GM23338 (cell line): ENCODE results near the gene NBAS. TPM values are rescaled to one million over a fixed set of nuclear protein-coding genes. Genes with fewer than 3 reads are reported as not detected.

Experiments used
- ATAC-seq: fragments of 200-7000 bp; cut with Tn5 transposase; 3 replicates; pipeline ENCODE4 v1.9.1; 2020
- DNase-seq: peaks from one replicate; pipeline ENCODE4 v3.0.0-alpha.2; 2015; ENCODE audit warnings: low spot score
- H2AFZ ChIP-seq: fragments of 200-600 bp; sonication (generic); 2 replicates; pipeline ENCODE4 v1.8.0; 2016; ENCODE audit warnings: antibody characterized with exemption, mild to moderate bottlenecking, moderate library complexity
- H3F3A ChIP-seq: fragments of 200-600 bp; sonication (generic); replicated peaks from 2 replicates; pipeline ENCODE4 v1.8.0; 2017; ENCODE audit warnings: antibody characterized with exemption, mixed run types, low read depth
- H3K27ac ChIP-seq: fragments of 200-600 bp; sonication (generic); 2 replicates; pipeline ENCODE4 v1.6.1; 2016; ENCODE audit warnings: low read depth
- H3K27me3 ChIP-seq: fragments of 200-600 bp; sonication (generic); 2 replicates; pipeline ENCODE4 v1.8.0; 2016; ENCODE audit warnings: mild to moderate bottlenecking, mixed run types, moderate library complexity; ENCODE audit not compliant: insufficient read depth
- H3K36me3 ChIP-seq: fragments of 200-600 bp; sonication (generic); 2 replicates; pipeline ENCODE4 v1.8.0; 2016; ENCODE audit warnings: mild to moderate bottlenecking; ENCODE audit not compliant: insufficient read depth
- H3K4me1 ChIP-seq: fragments of 200-600 bp; sonication (generic); 2 replicates; pipeline ENCODE4 v1.8.0; 2016; ENCODE audit warnings: mild to moderate bottlenecking, moderate library complexity; ENCODE audit not compliant: insufficient read depth
- H3K4me2 ChIP-seq: fragments of 200-600 bp; sonication (generic); 2 replicates; pipeline ENCODE4 v1.7.1; 2017; ENCODE audit warnings: mixed run types
- H3K4me3 ChIP-seq: fragments of 200-600 bp; sonication (generic); 2 replicates; pipeline ENCODE4 v1.6.1; 2016; ENCODE audit warnings: mixed run types
- H3K79me2 ChIP-seq: fragments of 200-600 bp; sonication (generic); replicated peaks from 2 replicates; pipeline ENCODE4 v1.8.0; 2017; ENCODE audit warnings: mild to moderate bottlenecking; ENCODE audit not compliant: insufficient read depth
- H3K9me2 ChIP-seq: fragments of 200-600 bp; sonication (generic); 2 replicates; pipeline ENCODE4 v1.8.0; 2017; ENCODE audit not compliant: insufficient read depth
- H4K20me1 ChIP-seq: fragments of 200-600 bp; sonication (generic); replicated peaks from 2 replicates; pipeline ENCODE4 v1.8.0; 2017; ENCODE audit warnings: mild to moderate bottlenecking; ENCODE audit not compliant: insufficient read depth
- H3K27ac Mint-ChIP-seq: 2 replicates; pipeline ENCODE4 v1.8.0; 2020; ENCODE audit warnings: inconsistent platforms, mild to moderate bottlenecking, moderate library complexity, mixed read lengths
- H3K27me3 Mint-ChIP-seq: 3 replicates; pipeline ENCODE4 v1.8.0; 2022; ENCODE audit warnings: low read depth, mild to moderate bottlenecking, moderate library complexity, mixed read lengths, inconsistent platforms; ENCODE audit not compliant: insufficient read depth, poor library complexity
- H3K36me3 Mint-ChIP-seq: 3 replicates; pipeline ENCODE4 v1.8.0; 2021; ENCODE audit warnings: low read depth, mild to moderate bottlenecking, inconsistent platforms, moderate library complexity, mixed read lengths
- H3K4me1 Mint-ChIP-seq: 3 replicates; pipeline ENCODE4 v1.8.0; 2020; ENCODE audit warnings: mild to moderate bottlenecking, inconsistent platforms, mixed read lengths
- H3K4me3 Mint-ChIP-seq: 3 replicates; pipeline ENCODE4 v1.8.0; 2021; ENCODE audit warnings: moderate library complexity, mild to moderate bottlenecking, inconsistent platforms, mixed read lengths
- H3K9me3 Mint-ChIP-seq: 3 replicates; pipeline ENCODE4 v1.8.0; 2020; ENCODE audit warnings: moderate library complexity, mild to moderate bottlenecking, inconsistent platforms, mixed read lengths
- ETS1 ChIP-seq: IDR thresholded peaks from 2 replicates; pipeline ENCODE4 v1.6.1; 2016; ENCODE audit warnings: antibody characterized with exemption
- EZH2 ChIP-seq: fragments of 200-600 bp; sonication (generic); IDR thresholded peaks from one replicate; pipeline ENCODE4 v1.8.0; 2017; ENCODE audit warnings: antibody characterized with exemption, mild to moderate bottlenecking, low read depth; ENCODE audit not compliant: unreplicated experiment
- EZH2phosphoT487 ChIP-seq: fragments of 200-600 bp; sonication (generic); IDR thresholded peaks from one replicate; pipeline ENCODE4 v1.8.1; 2018; ENCODE audit warnings: antibody characterized with exemption; ENCODE audit not compliant: unreplicated experiment
- JUNB ChIP-seq: IDR thresholded peaks from one replicate; pipeline ENCODE4 v1.6.1; 2016; ENCODE audit warnings: antibody characterized with exemption; ENCODE audit not compliant: unreplicated experiment
- POLR2AphosphoS5 ChIP-seq: IDR thresholded peaks from 2 replicates; pipeline ENCODE4 v1.6.1; 2016; ENCODE audit warnings: antibody characterized with exemption, low read depth
- STAT1 ChIP-seq: IDR thresholded peaks from one replicate; pipeline ENCODE4 v1.6.1; 2016; ENCODE audit warnings: antibody characterized with exemption; ENCODE audit not compliant: unreplicated experiment
- ZNF114 ChIP-seq: fragments of 250-450 bp; sonication (Bioruptor Pico); IDR thresholded peaks from 2 replicates; pipeline ENCODE4 v1.5.0; 2020; ENCODE audit warnings: mild to moderate bottlenecking, moderate library complexity
- ZNF331 ChIP-seq: fragments of 250-450 bp; sonication (Bioruptor Pico); IDR thresholded peaks from 2 replicates; pipeline ENCODE4 v1.5.0; 2020; ENCODE audit warnings: low read depth, mild to moderate bottlenecking, moderate library complexity
- ZNF462 ChIP-seq: fragments of 250-450 bp; sonication (Bioruptor Pico); IDR thresholded peaks from 2 replicates; pipeline ENCODE4 v1.5.0; 2020; ENCODE audit warnings: mild to moderate bottlenecking, moderate library complexity
- polyA plus RNA-seq: library from polyadenylated mRNA; unstranded; fragments of >200 nt; fragmentation: Nextera tagmentation; extraction: Ambion mirVana; gene quantifications from 2 replicates; pipeline ENCODE4 v1.2.1, GENCODE V29; 2016
- total RNA-seq: library from RNA; depleted of rRNA; stranded (reverse); fragments of >200 nt; shearing (Covaris generic); gene quantifications from 2 replicates; pipeline ENCODE4 v1.2.3, GENCODE V29; 2014

Gene NBAS
- total and polyA plus RNA-seq, 2 experiments from 2014 or later: 24.8 to 38.9 TPM

DNA sequence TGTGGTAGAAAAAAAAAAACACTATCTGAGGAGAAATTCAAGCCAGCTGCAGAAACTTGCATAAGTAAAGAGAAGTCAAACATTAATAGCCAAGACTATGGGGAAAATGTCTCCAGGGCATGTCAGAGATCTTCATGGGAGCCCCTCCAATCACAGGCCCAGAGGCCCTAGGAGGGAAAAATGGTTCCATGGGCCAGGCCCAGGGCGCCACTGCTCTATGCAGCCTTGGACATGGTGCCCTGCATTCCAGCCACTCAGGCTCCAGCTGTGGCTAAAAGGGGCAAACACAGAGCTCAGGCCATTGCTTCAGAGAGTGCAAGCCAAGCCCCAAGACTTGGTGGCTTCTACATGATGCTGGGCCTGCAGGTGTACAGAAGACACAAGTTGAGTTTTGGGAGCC lies 354.7 kb downstream of the NBAS start (continued):
- TF ChIP-seq ZNF462 (CRISPR knock-in tag): no peak
- TF ChIP-seq EZH2: no peak

DNA sequence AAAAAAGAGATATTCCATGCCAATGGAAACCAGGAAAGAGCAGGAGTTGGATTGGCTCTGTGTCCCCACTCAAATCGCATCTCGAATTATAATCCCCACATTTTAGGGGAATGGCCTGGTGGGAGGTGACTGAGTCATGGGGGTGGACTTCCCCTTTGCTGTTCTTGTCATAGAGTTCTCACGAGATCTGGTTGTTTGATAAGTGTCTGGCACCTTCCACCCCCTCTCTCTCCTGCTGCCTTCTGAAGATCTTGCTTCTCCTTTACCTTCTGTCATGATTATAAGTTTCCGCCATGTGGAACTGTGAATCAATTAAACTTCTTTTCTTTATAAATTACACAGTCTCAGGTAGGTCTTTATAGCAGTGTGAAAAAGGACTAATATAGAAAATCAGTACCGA lies 355.6 kb downstream of the NBAS start:
- H3K27ac Mint-ChIP-seq: no peak overlapping the region
- Histone ChIP-seq H2AFZ (no peak overlapping the region), H3K9me2 (peaks cover 4% of the 10 kb centered on the region), H3K79me2 (no peaks in the 10 kb centered on the region), H3K4me2 (no peak overlapping the region), H3F3A (no peaks in the 10 kb centered on the region), H3K27me3 (no peaks in the 10 kb centered on the region), H4K20me1 (no peaks in the 10 kb centered on the region), H3K36me3 (no peaks in the 10 kb centered on the region), H3K4me1 (peaks cover 7% of the 10 kb centered on the region), H3K27ac (no peak overlapping the region), H3K4me3 (no peak overlapping the region)
- no peaks in the 10 kb centered on the region for H3K27me3 Mint-ChIP-seq
- peaks cover 19% of the 10 kb centered on the region; the same call in 2 of the 3 replicates for H3K36me3 Mint-ChIP-seq
- H3K4me3 Mint-ChIP-seq: no peak overlapping the region
- no peak for DNase-seq
- no peaks in the 10 kb centered on the region; the same call in 2 of the 3 replicates for H3K4me1 Mint-ChIP-seq
- H3K9me3 Mint-ChIP-seq: no peaks in the 10 kb centered on the region; the same call in 1 of the 3 replicates
- ATAC-seq: no peak
- no peak for TF ChIP-seq POLR2AphosphoS5
- no peak for TF ChIP-seq ZNF462 (CRISPR knock-in tag)
- TF ChIP-seq EZH2: no peak
- no peak for TF ChIP-seq JUNB
- TF ChIP-seq STAT1: no peak
- no peak for TF ChIP-seq ZNF331 (CRISPR knock-in tag)
- no peak for TF ChIP-seq ZNF114
- no peak for TF ChIP-seq ETS1
- no peak for TF ChIP-seq EZH2phosphoT487
